SK-N-SH treated with all-trans-retinoic acid at 6 μM for 48 hours (cell line): Measurements from ENCODE around the gene TRRAP.

Experiments used
- ESRRG ChIP-seq: fragments of 250-450 bp; sonication (Bioruptor Pico); IDR thresholded peaks from 2 replicates; pipeline ENCODE4 v1.6.1; 2021; ENCODE audit warnings: mild to moderate bottlenecking
- GLIS3 ChIP-seq: fragments of 250-450 bp; sonication (Bioruptor Pico); IDR thresholded peaks from 2 replicates; pipeline ENCODE4 v1.5.0; 2020; ENCODE audit warnings: mild to moderate bottlenecking, moderate library complexity
- POU6F1 ChIP-seq: fragments of 250-450 bp; sonication (Bioruptor Pico); IDR thresholded peaks from 2 replicates; pipeline ENCODE4 v1.8.0; 2021; ENCODE audit warnings: low read depth, mild to moderate bottlenecking, moderate library complexity, borderline replicate concordance
- RARB ChIP-seq: fragments of 250-450 bp; sonication (Bioruptor Pico); IDR thresholded peaks from 2 replicates; pipeline ENCODE4 v1.8.0; 2021; ENCODE audit warnings: mild to moderate bottlenecking, moderate library complexity
- SNAI2 ChIP-seq: fragments of 250-450 bp; sonication (Bioruptor Pico); IDR thresholded peaks from 2 replicates; pipeline ENCODE4 v1.5.0; 2020; ENCODE audit warnings: mild to moderate bottlenecking, moderate library complexity
- TOX ChIP-seq: fragments of 250-450 bp; sonication (Bioruptor Pico); IDR thresholded peaks from 2 replicates; pipeline ENCODE4 v1.8.0; 2021; ENCODE audit warnings: mild to moderate bottlenecking, moderate library complexity, borderline replicate concordance
- TSHZ2 ChIP-seq: fragments of 250-450 bp; sonication (Bioruptor Pico); IDR thresholded peaks from 2 replicates; pipeline ENCODE4 v1.5.0; 2020; ENCODE audit warnings: mild to moderate bottlenecking, moderate library complexity
- ZFP30 ChIP-seq: fragments of 450-650 bp; formaldehyde crosslinking; IDR thresholded peaks from 2 replicates; pipeline ENCODE4 v1.5.0; 2022; ENCODE audit warnings: mild to moderate bottlenecking, moderate library complexity
- TF ChIP-seq, protein P1 (sequence below): fragments of 250-450 bp; sonication (Bioruptor Pico); IDR thresholded peaks from 2 replicates; pipeline ENCODE4 v1.8.0; 2020; ENCODE audit warnings: mild to moderate bottlenecking, moderate library complexity, borderline replicate concordance

DNA sequence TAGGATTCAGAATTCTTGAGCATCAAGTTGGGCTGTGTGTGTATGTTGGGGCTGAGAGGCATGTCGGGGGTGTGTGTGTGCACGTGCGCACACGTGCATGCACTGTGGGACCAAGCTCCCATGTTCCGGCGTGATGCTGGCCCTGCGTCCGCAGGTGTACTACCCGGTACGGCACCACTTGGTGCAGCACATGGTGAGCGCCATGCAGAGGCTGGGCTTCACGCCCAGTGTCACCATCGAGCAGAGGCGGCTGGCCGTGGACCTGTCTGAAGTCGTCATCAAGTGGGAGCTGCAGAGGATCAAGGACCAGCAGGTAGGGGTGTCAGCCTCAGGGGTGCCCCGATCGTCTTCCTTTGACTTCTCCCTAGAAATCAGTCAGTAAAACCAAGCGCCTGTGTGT, 77.7 kb downstream of the TRRAP start:
- TF ChIP-seq TOX (CRISPR knock-in tag) (no peak), ESRRG (CRISPR knock-in tag) (no peak), TSHZ2 (CRISPR knock-in tag) (no peak), GLIS3 (CRISPR knock-in tag) (no peak), ZFP30 (CRISPR knock-in tag) (no peak), SNAI2 (CRISPR knock-in tag) (no peak), RARB (CRISPR knock-in tag) (no peak), POU6F1 (CRISPR knock-in tag) (no peak)
- TF ChIP-seq, protein P1, sequence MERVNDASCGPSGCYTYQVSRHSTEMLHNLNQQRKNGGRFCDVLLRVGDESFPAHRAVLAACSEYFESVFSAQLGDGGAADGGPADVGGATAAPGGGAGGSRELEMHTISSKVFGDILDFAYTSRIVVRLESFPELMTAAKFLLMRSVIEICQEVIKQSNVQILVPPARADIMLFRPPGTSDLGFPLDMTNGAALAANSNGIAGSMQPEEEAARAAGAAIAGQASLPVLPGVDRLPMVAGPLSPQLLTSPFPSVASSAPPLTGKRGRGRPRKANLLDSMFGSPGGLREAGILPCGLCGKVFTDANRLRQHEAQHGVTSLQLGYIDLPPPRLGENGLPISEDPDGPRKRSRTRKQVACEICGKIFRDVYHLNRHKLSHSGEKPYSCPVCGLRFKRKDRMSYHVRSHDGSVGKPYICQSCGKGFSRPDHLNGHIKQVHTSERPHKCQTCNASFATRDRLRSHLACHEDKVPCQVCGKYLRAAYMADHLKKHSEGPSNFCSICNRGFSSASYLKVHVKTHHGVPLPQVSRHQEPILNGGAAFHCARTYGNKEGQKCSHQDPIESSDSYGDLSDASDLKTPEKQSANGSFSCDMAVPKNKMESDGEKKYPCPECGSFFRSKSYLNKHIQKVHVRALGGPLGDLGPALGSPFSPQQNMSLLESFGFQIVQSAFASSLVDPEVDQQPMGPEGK (CRISPR knock-in tag) = no peak
